Activated gamma-delta T cell treated with anti-CD3 and anti-CD28 coated beads, Interleukin-2, amount 50 U/mL, for 16 hours (primary cell): ENCODE measurements around the gene REM2.
"Not testable (repeated sequence)": the region's sequence is repeated elsewhere in the genome, so short reads cannot be mapped to it uniquely, and the experiment has no call there.

Experiments used
- DNase-seq: peaks from one replicate; pipeline ENCODE4 v3.0.0-alpha.2; 2020; ENCODE audit warnings: low read depth

Gene REM2

GRCh38 chr14:22898302-22899090 lies 15.5 kb downstream of the REM2 start:
- no peak for DNase-seq

- DNase-seq: no peak
Measured at GRCh38 chr14:22900081-22900799, 17.2 kb downstream of the REM2 start.

GRCh38 chr14:22901799-22902198 lies 18.8 kb downstream of the REM2 start:
- no peak for DNase-seq

GRCh38 chr14:22903742-22904087 lies 20.7 kb downstream of the REM2 start:
- no peak for DNase-seq

GRCh38 chr14:22905627-22906026 lies 22.6 kb downstream of the REM2 start:
- no peak for DNase-seq

- no peak for DNase-seq
Measured at GRCh38 chr14:22906073-22906472, 23.1 kb downstream of the REM2 start.

- DNase-seq: no peak
Measured at GRCh38 chr14:22907429-22907828, 24.4 kb downstream of the REM2 start.

- DNase-seq: no peak
Measured at GRCh38 chr14:22908601-22909000, 25.6 kb downstream of the REM2 start.

GRCh38 chr14:22910916-22911315 lies 27.9 kb downstream of the REM2 start:
- DNase-seq: no peak

- not testable (repeated sequence) for DNase-seq
Measured at GRCh38 chr14:22914836-22915235, 31.8 kb downstream of the REM2 start.

- DNase-seq: no peak
Measured at GRCh38 chr14:22915886-22916521, 33.0 kb downstream of the REM2 start.

- DNase-seq: peak; percentile 100
Measured at GRCh38 chr14:22918804-22919600, 36.0 kb downstream of the REM2 start, which contains the start of gene RBM23. TSS of gene RBM23 (minus strand) at chr14:22919149.

- no peak for DNase-seq
Measured at GRCh38 chr14:22919601-22919921, 36.5 kb downstream of the REM2 start.

- DNase-seq: no peak
Measured at GRCh38 chr14:22920697-22921096, 37.7 kb downstream of the REM2 start.

- no peak for DNase-seq
Measured at GRCh38 chr14:22922294-22922693, 39.3 kb downstream of the REM2 start.

- no peak for DNase-seq
Measured at GRCh38 chr14:22923746-22924145, 40.7 kb downstream of the REM2 start.

GRCh38 chr14:22925513-22925912 lies 42.5 kb downstream of the REM2 start:
- no peak for DNase-seq

- no peak for DNase-seq
Measured at GRCh38 chr14:22926316-22926715, 43.3 kb downstream of the REM2 start.

- DNase-seq: no peak
Measured at GRCh38 chr14:22928237-22929103, 45.4 kb downstream of the REM2 start.

GRCh38 chr14:22929104-22929960 lies 46.3 kb downstream of the REM2 start, which contains the start of gene PRMT5:
TSS of gene PRMT5 (minus strand) at chr14:22929376. CDS start at chr14:22929361, 15 bp downstream.
- DNase-seq: peak; percentile 94
